Muscle layer of colon (tissue), 2 donors: ENCODE data around the gene THSD7B.
"Not testable (repeated sequence)": the region's sequence is repeated elsewhere in the genome, so short reads cannot be mapped to it uniquely, and the experiment has no call there.

ENCODE experiments used
- H3K27ac ChIP-seq: one replicate; pipeline ENCODE4 v1.7.0; 2013; ENCODE audit warnings: low read depth, mild to moderate bottlenecking, low read length, moderate library complexity
- H3K27me3 ChIP-seq, 2 donors: one replicate each; pipeline ENCODE4 v1.7.0; 2013; ENCODE audit warnings: low read length in 2 of 2, mild to moderate bottlenecking in 2 of 2; ENCODE audit not compliant: insufficient read depth in 2 of 2, control insufficient read depth in 1 of 2
- H3K36me3 ChIP-seq: one replicate; pipeline ENCODE4 v1.7.0; 2013; ENCODE audit warnings: mild to moderate bottlenecking, low read length; ENCODE audit not compliant: insufficient read depth
- H3K4me1 ChIP-seq: one replicate; pipeline ENCODE4 v1.7.0; 2013; ENCODE audit warnings: mild to moderate bottlenecking, low read length; ENCODE audit not compliant: insufficient read depth
- H3K4me3 ChIP-seq, 2 donors: one replicate each; pipeline ENCODE4 v1.7.0; 2013; ENCODE audit warnings: low read length in 2 of 2, low read depth in 1 of 2, mild to moderate bottlenecking in 1 of 2, moderate library complexity in 1 of 2
- H3K9ac ChIP-seq: one replicate; pipeline ENCODE4 v1.7.0; 2013; ENCODE audit warnings: low read length
- H3K9me3 ChIP-seq: one replicate; pipeline ENCODE4 v1.7.0; 2013; ENCODE audit warnings: mild to moderate bottlenecking, low read length
- donor health status: abdominal sarcoma.
- donor health status: Adenocarcinoma of cecum.

The THSD7B gene

DNA sequence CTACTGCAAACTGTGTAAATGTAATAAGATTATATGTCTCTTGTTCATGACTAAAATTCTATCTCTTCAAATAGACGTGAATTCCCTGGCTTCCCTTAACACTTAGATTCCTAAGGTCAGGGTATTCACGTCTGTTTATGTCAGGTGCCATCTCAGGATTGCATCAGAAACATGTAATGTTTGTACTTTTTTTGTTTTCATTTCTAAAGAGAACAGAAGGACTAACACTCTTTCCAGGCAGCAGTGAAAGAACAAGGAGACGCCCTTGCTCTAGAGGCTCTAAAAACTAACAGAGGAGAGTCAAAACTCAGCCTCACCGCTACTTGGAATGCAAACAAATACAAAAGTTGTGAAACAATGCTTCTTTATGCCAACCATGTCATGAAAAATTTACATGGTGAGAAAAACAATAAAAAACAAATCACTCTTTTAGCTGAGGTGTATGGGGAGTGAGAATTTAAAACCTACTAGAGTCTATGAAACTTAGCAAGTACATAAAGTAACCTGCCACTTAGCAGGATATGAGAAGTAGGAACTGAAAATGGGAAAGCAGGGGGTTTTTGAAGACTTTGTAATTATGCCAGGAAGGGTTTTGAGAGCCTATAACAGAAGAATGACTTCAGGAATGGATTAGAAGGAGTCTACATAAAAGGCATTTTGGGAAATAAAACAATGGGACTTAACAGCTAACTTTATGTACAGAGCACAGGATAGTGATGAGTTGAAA is 522.7 kb downstream of the THSD7B start:
- no peak overlapping the region for H3K27ac ChIP-seq
- no peaks in the 10 kb centered on the region for H3K9me3 ChIP-seq
- no peaks in the 10 kb centered on the region for H3K36me3 ChIP-seq
- no peaks in the 10 kb centered on the region for H3K27me3 ChIP-seq
- no peaks in the 10 kb centered on the region for H3K4me1 ChIP-seq
- no peak overlapping the region for H3K4me3 ChIP-seq
- no peak overlapping the region for H3K9ac ChIP-seq

DNA sequence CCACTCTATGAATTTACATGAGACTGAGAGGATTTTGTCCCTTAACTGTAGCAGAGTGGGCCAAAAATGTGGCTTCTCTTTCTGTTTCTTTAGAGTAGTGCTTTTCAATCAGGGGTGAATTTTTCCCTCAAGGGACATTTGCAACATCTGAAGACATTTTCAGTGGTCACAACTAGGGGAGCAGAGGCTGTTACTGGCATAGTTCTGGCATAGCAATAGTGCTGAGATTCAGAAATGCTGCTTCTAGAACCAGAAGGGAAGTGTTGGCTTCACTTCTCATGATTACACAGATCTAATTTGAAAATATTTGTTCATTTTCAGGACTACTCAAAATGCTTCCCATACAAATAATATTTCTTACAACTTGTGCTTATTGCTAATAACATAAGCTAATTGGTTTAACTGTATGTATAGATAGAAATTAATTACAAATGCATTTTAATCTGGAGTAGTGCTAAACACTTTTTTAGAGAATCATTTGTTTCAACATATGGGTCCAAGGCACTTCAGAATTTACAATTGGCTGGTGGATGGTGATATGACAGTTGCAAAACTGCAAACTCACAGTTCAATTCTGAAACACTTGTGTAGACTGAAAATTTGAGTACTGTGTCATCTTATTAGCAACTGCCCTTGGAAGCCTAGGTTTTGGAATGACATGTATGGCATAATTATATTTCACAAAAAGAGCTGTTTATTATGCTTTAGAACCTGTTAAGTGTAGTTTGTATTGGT is 526.7 kb downstream of the THSD7B start:
- H3K4me3 ChIP-seq, result no peak overlapping the region
- no peaks in the 10 kb centered on the region for H3K36me3 ChIP-seq
- H3K9me3 ChIP-seq, result no peaks in the 10 kb centered on the region
- no peaks in the 10 kb centered on the region for H3K27me3 ChIP-seq
- no peaks in the 10 kb centered on the region for H3K4me1 ChIP-seq
- no peak overlapping the region for H3K9ac ChIP-seq
- H3K27ac ChIP-seq, result no peak overlapping the region

DNA sequence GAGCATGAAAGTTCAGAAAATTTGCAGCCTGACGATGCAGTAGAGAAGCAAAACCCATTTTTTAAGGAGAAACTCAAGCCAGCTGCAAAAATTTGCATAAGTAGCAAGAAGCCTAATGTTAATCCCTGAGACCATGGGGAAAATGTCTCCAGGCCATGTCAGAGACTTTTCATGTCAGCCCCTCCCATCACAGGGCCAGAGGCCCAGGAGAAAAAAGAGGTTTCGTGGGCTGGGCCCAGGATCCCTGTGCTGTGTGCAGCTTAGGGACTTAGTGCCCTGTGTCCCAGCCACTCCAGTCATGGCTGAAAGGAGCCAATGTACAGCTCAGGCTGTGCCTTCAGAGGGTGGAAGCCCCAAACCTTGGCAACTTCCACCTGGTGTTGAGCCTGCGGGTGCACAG is 533.0 kb downstream of the THSD7B start:
- Histone ChIP-seq H3K4me1 (no peaks in the 10 kb centered on the region), H3K9me3 (no peaks in the 10 kb centered on the region), H3K36me3 (no peaks in the 10 kb centered on the region), H3K27ac (no peak overlapping the region), H3K4me3 (no peak overlapping the region), H3K9ac (no peak overlapping the region), H3K27me3 (no peaks in the 10 kb centered on the region)

- Histone ChIP-seq H3K4me3 (no peak overlapping the region), H3K36me3 (no peaks in the 10 kb centered on the region), H3K9ac (no peak overlapping the region), H3K27ac (no peak overlapping the region), H3K4me1 (no peaks in the 10 kb centered on the region), H3K9me3 (no peaks in the 10 kb centered on the region), H3K27me3 (no peaks in the 10 kb centered on the region)
Measured at GRCh38 chr2:137300987-137301386, 535.6 kb downstream of the THSD7B start.

GRCh38 chr2:137302957-137303356 is 537.6 kb downstream of the THSD7B start:
- Histone ChIP-seq H3K4me1 (no peaks in the 10 kb centered on the region), H3K9me3 (no peaks in the 10 kb centered on the region), H3K27ac (no peak overlapping the region), H3K9ac (no peak overlapping the region), H3K27me3 (no peaks in the 10 kb centered on the region), H3K36me3 (no peaks in the 10 kb centered on the region), H3K4me3 (no peak overlapping the region)

DNA sequence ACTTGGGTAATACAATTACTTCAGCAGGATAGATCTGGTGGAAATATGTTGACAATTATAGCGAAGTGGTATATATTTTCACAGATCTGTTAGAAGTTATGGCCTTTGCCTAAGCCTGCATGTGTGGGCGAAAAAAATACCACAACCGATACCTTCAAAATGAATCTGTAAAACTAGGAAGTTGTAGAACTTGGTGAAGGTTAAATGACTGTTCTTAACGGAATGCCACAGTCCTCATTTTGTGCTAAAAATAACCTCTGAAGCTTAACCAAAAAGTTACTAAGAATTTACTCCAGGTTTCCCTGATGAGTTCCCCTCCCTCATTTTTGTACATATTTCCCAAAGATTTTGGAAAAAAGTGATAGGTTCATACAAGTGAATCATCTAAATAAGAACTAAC is 550.7 kb downstream of the THSD7B start:
- Histone ChIP-seq H3K4me1 (no peaks in the 10 kb centered on the region), H3K36me3 (no peaks in the 10 kb centered on the region), H3K27ac (no peak overlapping the region), H3K27me3 (no peaks in the 10 kb centered on the region), H3K9me3 (no peaks in the 10 kb centered on the region), H3K4me3 (no peak overlapping the region), H3K9ac (no peak overlapping the region)

GRCh38 chr2:137321566-137321965 is 556.2 kb downstream of the THSD7B start:
- Histone ChIP-seq H3K9me3 (no peaks in the 10 kb centered on the region), H3K27me3 (no peaks in the 10 kb centered on the region), H3K9ac (no peak overlapping the region), H3K36me3 (no peaks in the 10 kb centered on the region), H3K27ac (no peak overlapping the region), H3K4me3 (no peak overlapping the region), H3K4me1 (no peaks in the 10 kb centered on the region)

- not testable (repeated sequence) for H3K4me3 ChIP-seq, H3K9ac ChIP-seq, H3K27me3 ChIP-seq, H3K36me3 ChIP-seq, H3K4me1 ChIP-seq, H3K9me3 ChIP-seq, H3K27ac ChIP-seq
Measured at GRCh38 chr2:137331562-137331961, 566.2 kb downstream of the THSD7B start.

- Histone ChIP-seq H3K9me3 (no peaks in the 10 kb centered on the region), H3K36me3 (no peaks in the 10 kb centered on the region), H3K9ac (no peak overlapping the region), H3K4me1 (no peaks in the 10 kb centered on the region), H3K27ac (no peak overlapping the region), H3K27me3 (no peaks in the 10 kb centered on the region), H3K4me3 (no peak overlapping the region)
Measured at GRCh38 chr2:137333386-137334165, 568.2 kb downstream of the THSD7B start.

- H3K9ac ChIP-seq, result no peak overlapping the region
- no peaks in the 10 kb centered on the region for H3K4me1 ChIP-seq
- no peaks in the 10 kb centered on the region for H3K27me3 ChIP-seq
- H3K27ac ChIP-seq, result no peak overlapping the region
- no peaks in the 10 kb centered on the region for H3K36me3 ChIP-seq
- no peaks in the 10 kb centered on the region for H3K9me3 ChIP-seq
- no peak overlapping the region for H3K4me3 ChIP-seq
Measured at GRCh38 chr2:137336067-137336466, 570.7 kb downstream of the THSD7B start.

DNA sequence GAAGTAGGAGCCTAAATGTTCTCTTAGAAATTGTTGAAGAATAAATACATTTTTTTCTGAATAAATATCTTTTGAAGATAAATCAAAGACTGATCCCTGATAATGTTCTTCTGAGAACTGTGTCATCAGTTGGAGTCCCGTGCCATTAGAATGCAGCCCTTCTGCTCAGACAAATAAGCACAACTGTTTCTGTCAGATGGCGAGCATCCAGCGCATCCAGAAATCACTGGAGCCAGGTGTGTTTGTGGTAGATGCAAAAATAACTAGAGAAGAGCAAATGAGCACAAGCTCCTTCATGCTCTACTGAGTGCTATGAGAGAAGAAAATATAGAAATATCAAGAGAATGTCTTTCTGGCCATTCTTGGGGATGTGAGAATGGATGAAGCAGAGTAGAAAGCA is 573.7 kb downstream of the THSD7B start:
- H3K27me3 ChIP-seq, result no peaks in the 10 kb centered on the region
- H3K36me3 ChIP-seq, result no peaks in the 10 kb centered on the region
- no peaks in the 10 kb centered on the region for H3K4me1 ChIP-seq
- H3K9ac ChIP-seq, result no peak overlapping the region
- H3K4me3 ChIP-seq, result no peak overlapping the region
- H3K9me3 ChIP-seq, result no peaks in the 10 kb centered on the region
- no peak overlapping the region for H3K27ac ChIP-seq
